HEK293T (cell line): Measurements from ENCODE around the gene SMKR1.

Source experiments
- ARNT ChIP-seq: fragments of 450-650 bp; IDR thresholded peaks from 2 replicates; pipeline ENCODE4 v1.6.1; 2017; ENCODE audit warnings: mild to moderate bottlenecking
- BHLHE40 ChIP-seq: fragments of 450-650 bp; IDR thresholded peaks from 2 replicates; pipeline ENCODE4 v1.6.1; 2016; ENCODE audit warnings: mild to moderate bottlenecking, moderate library complexity, borderline replicate concordance
- FOXK2 ChIP-seq: fragments of 450-650 bp; IDR thresholded peaks from 2 replicates; pipeline ENCODE4 v1.6.1; 2016; ENCODE audit warnings: mild to moderate bottlenecking
- FOXM1 ChIP-seq: fragments of 450-650 bp; IDR thresholded peaks from 2 replicates; pipeline ENCODE4 v1.6.1; 2017; ENCODE audit warnings: mild to moderate bottlenecking, borderline replicate concordance
- HDGF ChIP-seq: fragments of 450-650 bp; IDR thresholded peaks from 2 replicates; pipeline ENCODE4 v1.6.1; 2017; ENCODE audit warnings: antibody characterized with exemption, borderline replicate concordance
- NFRKB ChIP-seq: fragments of 450-650 bp; IDR thresholded peaks from 2 replicates; pipeline ENCODE4 v1.6.1; 2016; ENCODE audit warnings: mild to moderate bottlenecking, moderate library complexity
- PKNOX1 ChIP-seq: fragments of 450-650 bp; IDR thresholded peaks from 2 replicates; pipeline ENCODE4 v1.6.1; 2016
- SP1 ChIP-seq: fragments of 450-650 bp; IDR thresholded peaks from 2 replicates; pipeline ENCODE4 v1.6.1; 2017
- SUZ12 ChIP-seq: fragments of 450-650 bp; IDR thresholded peaks from 2 replicates; pipeline ENCODE4 v1.6.1; 2016; ENCODE audit warnings: mild to moderate bottlenecking
- TARDBP ChIP-seq: fragments of 450-650 bp; IDR thresholded peaks from 2 replicates; pipeline ENCODE4 v1.6.1; 2016
- ZNF384 ChIP-seq: fragments of 450-650 bp; IDR thresholded peaks from 2 replicates; pipeline ENCODE4 v1.6.1; 2016

GRCh38 chr7:129544700-129545099, 42.4 kb downstream of the SMKR1 start:
- TF ChIP-seq BHLHE40 (no peak), SUZ12 (no peak), FOXM1 (no peak), TARDBP (no peak), ZNF384 (no peak), FOXK2 (no peak), HDGF (no peak), ARNT (no peak), SP1 (no peak), NFRKB (no peak), PKNOX1 (no peak)
